ENCODE data around the gene ZNF609. TPM values are rescaled to one million over a fixed set of nuclear protein-coding genes. Genes with fewer than 3 reads are reported as not detected.
"Not testable (repeated sequence)": the region's sequence is repeated elsewhere in the genome, so short reads cannot be mapped to it uniquely, and the experiment has no call there.

ZNF609 gene
- total RNA-seq, 1 donor: 20.6 TPM

- Histone ChIP-seq H3K79me2 (ENCODE audit: insufficient read depth, low read length) (peaks cover 60% of the 10 kb centered on the region), H3K27ac (ENCODE audit: low read depth, low read length) (no peak overlapping the region), H2AFZ (ENCODE audit: low read length) (no peak overlapping the region), H3K4me2 (ENCODE audit: insufficient read depth, low read length) (no peak overlapping the region), H3K27me3 (ENCODE audit: insufficient read depth, low read length) (no peaks in the 10 kb centered on the region), H3K36me3 (ENCODE audit: insufficient read depth, low read length) (no peaks in the 10 kb centered on the region), H3K4me3 (ENCODE audit: insufficient read depth, low read length) (no peak overlapping the region), H3K4me1 (ENCODE audit: insufficient read depth, low read length) (peaks cover 25% of the 10 kb centered on the region), H4K20me1 (ENCODE audit: insufficient read depth, low read length) (peaks cover 48% of the 10 kb centered on the region), H3K9me3 (ENCODE audit: low read depth, low read length) (no peaks in the 10 kb centered on the region)
- DNase-seq (ENCODE audit: insufficient read length, low spot score, missing footprints): no peak
- TF ChIP-seq, protein P1, sequence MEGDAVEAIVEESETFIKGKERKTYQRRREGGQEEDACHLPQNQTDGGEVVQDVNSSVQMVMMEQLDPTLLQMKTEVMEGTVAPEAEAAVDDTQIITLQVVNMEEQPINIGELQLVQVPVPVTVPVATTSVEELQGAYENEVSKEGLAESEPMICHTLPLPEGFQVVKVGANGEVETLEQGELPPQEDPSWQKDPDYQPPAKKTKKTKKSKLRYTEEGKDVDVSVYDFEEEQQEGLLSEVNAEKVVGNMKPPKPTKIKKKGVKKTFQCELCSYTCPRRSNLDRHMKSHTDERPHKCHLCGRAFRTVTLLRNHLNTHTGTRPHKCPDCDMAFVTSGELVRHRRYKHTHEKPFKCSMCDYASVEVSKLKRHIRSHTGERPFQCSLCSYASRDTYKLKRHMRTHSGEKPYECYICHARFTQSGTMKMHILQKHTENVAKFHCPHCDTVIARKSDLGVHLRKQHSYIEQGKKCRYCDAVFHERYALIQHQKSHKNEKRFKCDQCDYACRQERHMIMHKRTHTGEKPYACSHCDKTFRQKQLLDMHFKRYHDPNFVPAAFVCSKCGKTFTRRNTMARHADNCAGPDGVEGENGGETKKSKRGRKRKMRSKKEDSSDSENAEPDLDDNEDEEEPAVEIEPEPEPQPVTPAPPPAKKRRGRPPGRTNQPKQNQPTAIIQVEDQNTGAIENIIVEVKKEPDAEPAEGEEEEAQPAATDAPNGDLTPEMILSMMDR (IDR thresholded peaks at IDR 0.05; ENCODE audit: extremely low read depth, low read depth, low read length): no peak
Observed at GRCh38 chr15:64600794-64601193, 140.4 kb downstream of the ZNF609 start.

DNA sequence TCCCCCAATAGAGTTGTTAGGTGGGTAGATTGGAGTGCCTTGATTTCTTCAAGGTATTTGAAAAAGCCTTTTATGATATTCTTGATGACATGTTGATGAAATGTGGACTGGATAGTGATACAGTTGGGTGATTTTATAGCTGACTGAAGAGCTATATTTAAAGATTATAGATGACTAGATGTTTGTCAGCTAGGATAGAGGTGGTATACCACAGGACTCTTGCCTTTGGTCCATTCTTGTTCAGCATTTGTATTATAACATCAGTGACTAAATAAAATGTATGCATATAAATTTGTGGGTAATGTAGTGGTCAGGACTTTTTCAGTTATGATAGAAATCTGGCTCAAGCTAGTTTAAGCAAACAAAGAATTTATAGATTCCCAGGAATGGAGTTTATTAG is 143.9 kb downstream of the ZNF609 start:
- Histone ChIP-seq H3K27me3 (ENCODE audit: insufficient read depth, low read length) (no peaks in the 10 kb centered on the region), H4K20me1 (ENCODE audit: insufficient read depth, low read length) (peaks cover 28% of the 10 kb centered on the region), H3K4me3 (ENCODE audit: insufficient read depth, low read length) (no peak overlapping the region), H2AFZ (ENCODE audit: low read length) (no peak overlapping the region), H3K9me3 (ENCODE audit: low read depth, low read length) (no peaks in the 10 kb centered on the region), H3K27ac (ENCODE audit: low read depth, low read length) (no peak overlapping the region), H3K4me1 (ENCODE audit: insufficient read depth, low read length) (peaks cover 11% of the 10 kb centered on the region), H3K4me2 (ENCODE audit: insufficient read depth, low read length) (no peak overlapping the region), H3K79me2 (ENCODE audit: insufficient read depth, low read length) (peaks cover 44% of the 10 kb centered on the region), H3K36me3 (ENCODE audit: insufficient read depth, low read length) (no peaks in the 10 kb centered on the region)
- DNase-seq (ENCODE audit: insufficient read length, low spot score, missing footprints): no peak
- TF ChIP-seq, protein P1 (IDR thresholded peaks at IDR 0.05; ENCODE audit: extremely low read depth, low read depth, low read length): no peak

GRCh38 chr15:64607416-64607815 is 147.0 kb downstream of the ZNF609 start:
- not testable (repeated sequence) for H3K4me2 ChIP-seq (ENCODE audit: insufficient read depth, low read length); DNase-seq (ENCODE audit: insufficient read length, low spot score, missing footprints); H3K36me3 ChIP-seq (ENCODE audit: insufficient read depth, low read length); H3K9me3 ChIP-seq (ENCODE audit: low read depth, low read length); H3K4me3 ChIP-seq (ENCODE audit: insufficient read depth, low read length); H3K4me1 ChIP-seq (ENCODE audit: insufficient read depth, low read length); H2AFZ ChIP-seq (ENCODE audit: low read length); H3K27me3 ChIP-seq (ENCODE audit: insufficient read depth, low read length); H3K27ac ChIP-seq (ENCODE audit: low read depth, low read length)
- peaks cover 22% of the 10 kb centered on the region for H4K20me1 ChIP-seq (ENCODE audit: insufficient read depth, low read length)
- peaks cover 39% of the 10 kb centered on the region for H3K79me2 ChIP-seq (ENCODE audit: insufficient read depth, low read length)

DNA sequence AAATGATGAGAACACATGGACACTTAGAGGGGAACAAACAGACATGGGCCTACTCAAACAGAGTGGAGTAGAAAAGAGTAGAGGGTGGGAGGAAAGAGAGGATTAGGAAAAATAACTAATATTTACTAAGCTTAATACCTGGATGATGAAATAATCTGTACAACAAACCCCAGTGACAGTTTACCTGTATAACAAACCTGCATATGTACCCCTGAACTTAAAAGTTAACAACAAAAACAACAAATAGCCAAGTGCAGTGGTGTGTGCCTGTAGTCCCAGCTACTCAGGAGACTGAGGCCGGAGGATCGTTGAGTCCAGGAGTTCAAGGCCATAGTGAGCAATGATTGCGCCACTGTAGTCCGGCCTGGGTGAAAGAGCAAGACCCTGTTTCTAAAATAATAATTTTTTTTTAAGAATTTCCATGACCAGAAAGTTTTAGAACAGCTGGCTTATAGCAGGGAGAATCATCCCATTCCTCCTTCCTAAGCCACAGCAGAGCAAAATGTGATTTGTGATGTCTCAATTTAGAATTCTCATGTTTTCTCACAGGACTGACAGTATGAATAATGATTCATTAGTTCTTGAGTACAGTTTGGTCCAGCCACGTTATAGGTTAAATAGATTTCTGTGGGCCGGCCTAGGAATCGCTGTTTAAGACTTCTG is 150.0 kb downstream of the ZNF609 start:
- peaks cover 10% of the 10 kb centered on the region for H4K20me1 ChIP-seq (ENCODE audit: insufficient read depth, low read length)
- no peak for DNase-seq (ENCODE audit: insufficient read length, low spot score, missing footprints)
- no peak overlapping the region for H3K4me2 ChIP-seq (ENCODE audit: insufficient read depth, low read length)
- no peaks in the 10 kb centered on the region for H3K4me1 ChIP-seq (ENCODE audit: insufficient read depth, low read length)
- no peaks in the 10 kb centered on the region for H3K9me3 ChIP-seq (ENCODE audit: low read depth, low read length)
- TF ChIP-seq, protein P1 (IDR thresholded peaks at IDR 0.05; ENCODE audit: extremely low read depth, low read depth, low read length): no peak
- H3K27ac ChIP-seq (ENCODE audit: low read depth, low read length): no peak overlapping the region
- H2AFZ ChIP-seq (ENCODE audit: low read length): no peak overlapping the region
- no peaks in the 10 kb centered on the region for H3K36me3 ChIP-seq (ENCODE audit: insufficient read depth, low read length)
- no peak overlapping the region for H3K4me3 ChIP-seq (ENCODE audit: insufficient read depth, low read length)
- peaks cover 26% of the 10 kb centered on the region for H3K79me2 ChIP-seq (ENCODE audit: insufficient read depth, low read length)
- H3K27me3 ChIP-seq (ENCODE audit: insufficient read depth, low read length): no peaks in the 10 kb centered on the region

Data from osteoblast (primary cell).